ENCODE measurements around the gene ACTR3.

ACTR3 gene

GRCh38 chr2:113967272-113967671 lies 77.4 kb downstream of the ACTR3 start:
- no peak for DNase-seq

GRCh38 chr2:113972766-113973165 lies 82.9 kb downstream of the ACTR3 start:
- no peak for DNase-seq

DNA sequence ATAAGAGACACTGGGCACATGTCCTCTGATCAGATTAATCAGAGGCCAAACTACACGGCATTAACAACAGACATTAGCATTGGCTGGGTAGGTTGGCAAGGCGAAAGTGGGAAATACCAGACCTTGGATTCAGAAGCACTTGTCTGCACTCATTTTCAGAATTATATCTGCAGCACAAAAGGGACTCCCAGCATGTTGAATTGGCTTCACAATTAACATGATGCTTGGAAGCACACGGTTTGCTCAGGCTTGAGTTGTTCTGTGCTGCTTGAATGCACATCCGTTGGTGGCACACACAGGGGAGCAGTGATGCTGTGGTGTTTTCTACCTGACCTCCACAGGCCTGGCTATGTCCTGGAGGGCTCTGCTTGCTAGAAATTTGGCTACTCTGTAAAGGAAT lies 83.9 kb downstream of the ACTR3 start:
- DNase-seq, result no peak

GRCh38 chr2:113974727-113975126 lies 84.8 kb downstream of the ACTR3 start:
- no peak for DNase-seq

DNA sequence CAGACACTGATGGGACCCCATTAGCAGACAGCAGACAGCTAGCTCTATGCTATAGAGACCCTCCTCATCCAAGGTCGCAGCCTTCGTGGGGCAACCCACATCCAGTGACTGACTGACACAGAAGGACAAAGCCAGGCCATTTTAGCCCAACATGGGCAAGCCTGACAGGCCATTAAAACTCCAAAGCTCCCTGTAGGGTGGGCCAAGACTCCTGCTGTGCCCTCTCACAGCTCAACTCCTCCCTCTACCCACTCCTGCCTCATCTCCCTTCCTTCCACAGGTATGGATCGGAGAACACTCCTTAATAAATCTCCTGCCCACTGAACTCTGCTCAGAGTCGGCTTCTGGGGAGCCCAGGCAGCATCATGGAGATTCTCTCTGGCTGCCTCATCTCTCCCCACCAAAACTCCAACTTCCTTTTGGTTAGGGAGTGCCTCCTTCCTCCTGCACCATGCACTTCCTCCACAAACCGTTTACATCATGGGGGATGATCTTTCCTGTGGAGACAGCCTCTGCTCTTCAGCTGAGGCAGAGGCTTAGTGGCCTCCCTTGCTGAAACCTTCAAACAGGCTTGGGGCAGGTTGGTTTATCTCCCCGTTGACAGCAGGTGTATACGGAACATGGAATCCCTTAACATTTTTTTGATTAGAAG lies 86.5 kb downstream of the ACTR3 start:
- no peak for DNase-seq

- no peak for DNase-seq
Observed at GRCh38 chr2:113977060-113977659, 87.3 kb downstream of the ACTR3 start.

- DNase-seq, result peak; percentile 54 to 57
Observed at GRCh38 chr2:113977660-113978523, 88.0 kb downstream of the ACTR3 start.

DNA sequence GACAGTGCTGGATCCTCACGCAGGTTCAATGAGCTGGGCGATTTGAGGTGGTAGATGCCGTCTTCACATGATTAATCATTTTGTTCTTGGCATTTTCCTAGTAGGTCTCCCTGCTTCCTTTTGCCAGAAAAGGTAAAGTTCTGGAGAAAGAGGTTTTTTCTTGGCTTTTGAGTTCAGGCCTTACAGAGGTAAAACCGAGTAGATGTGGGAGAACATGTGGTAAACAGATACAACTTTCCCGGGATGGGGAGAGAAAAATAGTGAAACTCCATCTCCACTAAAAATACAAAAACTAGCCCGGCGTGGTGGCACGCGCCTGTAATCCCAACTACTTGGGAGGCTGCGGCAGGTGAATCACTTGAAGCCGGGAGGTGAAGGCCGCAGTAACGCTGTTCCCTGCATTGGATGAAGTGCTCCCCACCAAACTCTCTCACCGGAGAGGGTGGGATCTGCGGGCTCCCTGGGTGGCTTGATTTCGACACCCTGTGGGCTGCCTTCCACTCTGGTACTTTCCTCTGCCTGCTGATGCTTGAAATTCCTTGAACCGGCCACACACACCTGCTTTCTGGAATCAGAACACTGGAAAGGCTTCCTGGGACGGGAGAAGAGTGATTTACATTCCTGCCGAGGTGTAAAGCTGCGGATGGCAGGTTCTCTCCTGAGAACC lies 88.8 kb downstream of the ACTR3 start:
- no peak for DNase-seq

DNA sequence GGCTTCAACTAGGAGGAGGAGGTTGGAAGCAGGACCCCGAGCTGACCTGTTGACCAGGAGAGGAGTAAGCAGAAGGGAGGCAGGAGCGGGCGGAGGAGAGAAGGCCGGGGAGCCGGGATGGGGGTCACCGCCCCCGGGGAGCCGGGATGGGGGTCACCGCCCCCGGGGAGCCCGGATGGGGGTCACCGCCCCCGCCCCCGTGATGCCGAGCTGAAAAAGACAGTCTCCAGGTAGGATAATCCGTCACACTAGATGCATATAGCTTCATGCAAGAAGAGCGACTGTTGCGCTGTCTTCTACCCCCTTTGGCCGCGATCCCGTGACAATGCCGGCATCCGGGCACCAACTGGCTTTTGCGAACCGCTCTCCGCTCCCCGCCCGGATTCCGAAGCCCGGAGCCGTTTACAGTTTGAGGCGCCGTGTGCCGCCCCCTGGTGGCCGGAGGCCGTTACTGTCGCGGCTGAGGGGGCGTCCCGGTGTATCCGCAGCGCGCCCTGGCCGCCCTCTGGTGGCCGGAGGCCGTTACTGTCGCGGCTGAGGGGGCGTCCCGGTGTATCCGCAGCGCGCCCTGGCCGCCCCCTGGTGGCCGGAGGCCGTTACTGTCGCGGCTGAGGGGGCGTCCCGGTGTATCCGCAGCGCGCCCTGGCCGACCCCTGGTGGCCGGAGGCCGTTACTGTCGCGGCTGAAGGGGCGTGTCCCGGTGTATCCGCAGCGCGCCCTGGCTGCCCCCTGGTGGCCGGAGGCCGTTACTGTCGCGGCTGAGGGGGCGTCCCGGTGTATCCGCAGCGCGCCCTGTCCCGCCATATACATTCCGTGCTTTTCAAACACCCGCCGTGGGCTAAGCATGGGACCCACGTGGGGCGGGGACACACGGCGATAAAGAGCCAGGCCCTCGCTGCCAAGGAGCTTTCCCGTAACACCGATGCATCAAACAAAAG lies 89.6 kb downstream of the ACTR3 start:
- no peak for DNase-seq

GRCh38 chr2:113980946-113981345 lies 91.1 kb downstream of the ACTR3 start:
- peak in 1 of 2 experiments; percentile 7 for DNase-seq

GRCh38 chr2:113981404-113982134 lies 91.7 kb downstream of the ACTR3 start:
- no peak for DNase-seq

DNA sequence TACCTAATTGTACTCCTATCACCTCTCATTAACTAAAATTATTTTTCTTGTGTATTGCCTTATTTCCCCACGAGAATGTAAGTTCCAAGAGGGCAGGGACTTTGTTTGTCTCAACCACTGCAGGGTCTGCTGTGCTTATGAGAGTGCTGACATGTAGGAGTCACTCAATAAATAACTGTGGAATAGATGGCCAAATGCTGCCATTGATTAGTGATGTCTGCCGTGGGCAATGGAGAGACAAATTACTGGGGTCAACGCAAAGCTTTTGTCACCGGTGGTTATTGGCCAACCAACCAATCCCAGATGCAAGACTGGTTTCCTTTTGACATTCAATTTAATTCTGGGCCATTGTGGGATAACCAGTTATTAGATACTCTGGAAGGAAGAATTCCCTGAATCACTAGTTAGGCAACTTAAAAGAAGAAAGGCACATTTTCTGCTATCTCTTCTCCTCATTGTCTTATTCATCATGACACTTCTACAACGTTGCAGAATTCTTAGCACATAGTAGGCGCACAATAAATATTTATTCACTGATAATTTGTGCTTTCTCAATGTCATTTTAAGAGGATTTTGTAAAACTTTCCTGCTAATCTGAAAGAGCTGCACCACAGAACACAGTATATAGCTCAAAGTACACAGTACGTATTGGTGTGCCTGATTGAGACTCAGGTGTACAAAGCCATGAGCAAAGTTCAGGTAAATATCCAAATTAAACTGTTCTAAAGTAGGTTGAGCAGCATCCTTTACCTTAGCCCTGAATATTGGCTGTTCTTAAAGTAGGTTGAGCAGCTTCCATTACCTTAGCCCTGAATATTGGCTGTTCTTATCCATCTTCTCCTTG lies 95.9 kb downstream of the ACTR3 start:
- no peak for DNase-seq

DNA sequence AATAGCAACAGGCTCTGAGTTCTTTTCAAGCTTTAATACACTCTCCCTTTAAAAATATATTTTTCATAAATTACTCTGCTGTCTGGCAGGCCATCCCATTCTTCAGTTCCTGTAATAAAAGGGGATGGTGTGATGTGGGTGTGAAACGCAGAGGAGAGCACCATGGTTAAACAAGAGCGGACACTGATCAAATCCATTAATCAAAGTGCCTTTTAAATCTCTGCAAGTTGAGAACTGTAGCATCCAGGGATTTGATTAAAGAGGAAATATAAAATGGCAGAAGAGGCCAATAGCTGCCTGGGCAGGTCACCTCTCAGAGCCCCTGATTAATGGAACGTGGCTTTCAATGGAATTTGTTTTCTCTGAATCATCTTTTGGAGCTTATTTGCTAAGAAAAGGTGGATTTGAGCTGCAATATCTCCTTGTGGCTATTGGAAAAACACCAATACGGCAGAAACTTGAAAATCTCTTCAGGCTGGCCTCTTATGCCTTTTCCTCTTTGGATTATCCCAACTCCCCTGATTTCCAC lies 96.9 kb downstream of the ACTR3 start:
- DNase-seq, result no peak

- DNase-seq, result no peak
Observed at GRCh38 chr2:113992090-113992489, 102.2 kb downstream of the ACTR3 start.

DNA sequence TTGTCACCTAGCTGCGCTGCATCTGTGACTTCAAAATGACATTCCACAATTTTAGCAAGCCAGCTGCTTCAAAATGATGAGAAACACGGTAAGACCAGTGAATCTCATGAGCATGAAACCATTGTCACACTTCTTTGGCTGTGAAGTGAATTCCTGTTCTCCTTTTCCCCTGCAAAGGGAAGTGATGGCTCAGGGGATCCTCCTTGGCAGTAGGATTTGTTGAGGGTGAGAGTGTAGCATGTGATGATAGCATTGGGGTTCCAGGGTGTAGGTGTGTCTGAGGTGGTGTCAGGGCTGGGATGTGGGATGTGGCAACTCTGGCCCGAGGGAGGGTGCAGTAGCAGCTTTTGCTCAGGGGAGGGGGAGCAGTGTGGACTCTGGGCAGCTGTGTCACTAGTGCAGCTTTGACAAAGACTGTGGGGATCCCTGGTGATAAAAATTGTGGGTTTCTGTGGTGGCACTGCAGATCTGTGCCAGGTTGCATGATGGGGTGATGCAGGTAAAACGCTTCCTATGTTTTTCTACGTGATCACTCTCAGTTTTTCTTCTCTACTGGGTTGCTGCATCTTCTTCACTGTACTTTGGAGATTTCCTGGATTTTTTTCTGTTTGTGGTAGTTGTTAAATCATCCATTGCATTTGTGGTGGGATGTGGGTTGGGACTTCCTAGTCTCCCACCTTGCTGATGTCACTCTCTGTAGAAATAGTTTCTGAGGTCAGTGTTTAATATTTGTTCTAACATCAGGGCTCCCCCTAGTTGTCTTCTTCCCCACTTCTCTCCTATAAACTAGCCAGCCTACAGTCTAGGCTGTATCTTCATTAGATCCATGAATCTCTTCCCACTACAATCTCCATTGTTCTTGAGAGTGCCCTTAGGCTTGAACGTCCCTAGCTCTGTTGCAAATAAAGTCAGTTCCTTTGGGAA lies 107.0 kb downstream of the ACTR3 start:
- DNase-seq, result no peak

DNA sequence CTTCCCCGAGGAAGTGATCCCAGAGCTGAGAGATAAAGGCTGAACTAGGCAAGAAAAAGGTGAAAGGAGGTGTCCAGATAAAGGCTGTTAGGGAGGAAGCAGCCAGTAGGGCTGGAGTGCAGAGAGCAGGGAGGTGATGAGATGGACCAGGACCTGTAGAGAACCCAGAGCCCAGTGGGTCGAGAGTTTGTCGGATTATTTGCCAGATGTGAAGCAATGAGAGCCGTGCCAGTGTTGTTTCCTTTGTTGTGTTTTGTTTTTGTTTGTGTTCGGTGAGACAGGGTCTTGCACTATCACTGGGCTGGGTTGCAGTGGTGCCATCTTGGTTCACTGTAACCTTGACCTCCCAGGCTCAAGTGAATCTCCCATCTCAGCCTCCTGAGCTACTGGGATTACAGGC lies 111.3 kb downstream of the ACTR3 start:
- no peak for DNase-seq

DNA sequence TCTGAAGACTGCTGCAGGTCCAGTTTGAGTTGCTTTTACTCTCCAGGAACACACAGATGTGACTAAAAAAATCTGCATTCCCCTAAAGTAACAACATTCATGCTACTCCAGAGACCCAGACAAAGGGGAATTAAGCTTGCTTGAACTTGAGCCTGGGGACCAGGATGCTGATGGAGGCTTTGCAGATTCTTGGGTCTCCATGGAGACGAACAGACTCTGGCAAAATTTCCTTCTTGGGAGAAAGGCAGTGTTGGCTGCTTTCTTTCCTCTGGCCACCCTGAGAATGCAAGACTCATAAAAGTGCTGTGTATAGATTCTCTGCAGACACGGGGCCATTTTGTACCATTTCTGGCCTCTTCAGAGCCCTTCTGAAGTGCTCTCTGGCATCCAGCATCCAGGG lies 112.0 kb downstream of the ACTR3 start:
- DNase-seq, result no peak

DNA sequence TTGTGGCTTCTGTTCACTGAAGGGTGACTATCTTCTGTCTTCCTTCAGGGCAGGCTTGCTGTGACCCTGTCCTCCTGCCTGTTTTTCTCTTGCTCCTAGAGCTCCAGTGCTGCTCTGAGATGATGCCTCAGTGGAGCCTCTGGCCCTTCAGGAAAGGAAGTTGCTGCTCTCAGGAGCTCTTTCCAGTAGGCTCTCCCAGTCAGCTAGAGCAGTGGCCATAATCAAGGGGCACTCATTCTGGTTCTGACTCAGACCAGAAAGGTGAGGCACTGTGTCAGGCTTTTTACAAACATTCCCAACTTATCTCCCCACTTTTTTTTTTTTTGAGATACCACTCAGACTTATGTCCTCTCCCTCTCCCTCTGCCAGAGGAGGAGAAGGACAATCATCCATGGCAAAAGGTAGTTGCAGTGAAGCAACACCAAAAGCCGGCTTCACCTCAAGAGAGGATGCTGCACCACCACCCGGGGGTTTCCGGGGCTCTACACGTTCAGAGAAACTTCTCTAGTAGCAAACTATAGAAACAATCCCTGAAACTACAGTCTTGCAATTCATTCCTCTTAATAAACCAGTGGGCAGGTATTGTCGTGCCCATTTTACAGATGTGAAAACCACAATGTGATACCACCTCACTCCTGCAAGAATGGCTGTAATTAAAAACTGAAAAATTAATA lies 115.4 kb downstream of the ACTR3 start:
- DNase-seq, result no peak

GRCh38 chr2:114006460-114006859 lies 116.6 kb downstream of the ACTR3 start:
- no peak for DNase-seq
